Adrenal gland (tissue), 5 donors: ENCODE results near the gene ATP8B3.

ENCODE experiments used
- POLR2A ChIP-seq, 2 donors: fragments of 450-650 bp; IDR thresholded peaks; one replicate each; pipeline ENCODE4 v1.6.1; 2017; ENCODE audit warnings: antibody characterized with exemption in 2 of 2, mild to moderate bottlenecking in 2 of 2, moderate library complexity in 1 of 2
- TF ChIP-seq, protein P1 (sequence below), 6 experiments: fragments of 450-650 bp in 4 of 6; fragments of 200-600 bp in 2 of 6; sonication (generic) in 1 of 6; IDR thresholded peaks; 1 replicate in 5 of 6; 2 replicates in 1 of 6; pipeline versions ENCODE4 v1.5.1 to v1.8.0; 2016 to 2021; ENCODE audit warnings: antibody characterized with exemption in 6 of 6, mild to moderate bottlenecking in 2 of 6, moderate library complexity in 1 of 6
- donor health status: DM: no; HTN: no; CAD: no.

DNA sequence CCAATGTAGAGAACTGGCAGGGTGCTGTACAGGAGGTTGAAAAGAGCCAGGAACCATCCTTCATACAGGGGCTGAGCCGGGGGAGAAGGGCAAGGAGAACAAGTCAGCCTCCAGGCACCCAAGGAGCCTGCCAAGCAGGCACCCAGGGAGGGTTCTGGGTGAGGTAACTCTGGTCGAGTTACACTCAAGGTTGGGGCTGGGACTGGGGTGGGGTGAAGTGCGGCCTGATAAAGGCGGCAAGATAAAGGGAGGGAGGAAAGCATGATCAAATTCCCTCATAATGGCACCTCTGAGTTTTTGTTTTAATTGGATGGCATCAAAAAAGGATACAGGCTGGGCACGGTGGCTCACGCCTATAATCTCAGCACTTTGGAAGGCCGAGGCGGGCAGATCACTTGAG, 25.0 kb downstream of the ATP8B3 start:
- TF ChIP-seq, protein P1, sequence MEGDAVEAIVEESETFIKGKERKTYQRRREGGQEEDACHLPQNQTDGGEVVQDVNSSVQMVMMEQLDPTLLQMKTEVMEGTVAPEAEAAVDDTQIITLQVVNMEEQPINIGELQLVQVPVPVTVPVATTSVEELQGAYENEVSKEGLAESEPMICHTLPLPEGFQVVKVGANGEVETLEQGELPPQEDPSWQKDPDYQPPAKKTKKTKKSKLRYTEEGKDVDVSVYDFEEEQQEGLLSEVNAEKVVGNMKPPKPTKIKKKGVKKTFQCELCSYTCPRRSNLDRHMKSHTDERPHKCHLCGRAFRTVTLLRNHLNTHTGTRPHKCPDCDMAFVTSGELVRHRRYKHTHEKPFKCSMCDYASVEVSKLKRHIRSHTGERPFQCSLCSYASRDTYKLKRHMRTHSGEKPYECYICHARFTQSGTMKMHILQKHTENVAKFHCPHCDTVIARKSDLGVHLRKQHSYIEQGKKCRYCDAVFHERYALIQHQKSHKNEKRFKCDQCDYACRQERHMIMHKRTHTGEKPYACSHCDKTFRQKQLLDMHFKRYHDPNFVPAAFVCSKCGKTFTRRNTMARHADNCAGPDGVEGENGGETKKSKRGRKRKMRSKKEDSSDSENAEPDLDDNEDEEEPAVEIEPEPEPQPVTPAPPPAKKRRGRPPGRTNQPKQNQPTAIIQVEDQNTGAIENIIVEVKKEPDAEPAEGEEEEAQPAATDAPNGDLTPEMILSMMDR (IDR thresholded peaks at IDR 0.05) = no peak
- no peak for TF ChIP-seq POLR2A (IDR thresholded peaks at IDR 0.05)
